GM18508 (cell line): Measurements from ENCODE around the gene S100Z.
"Not testable (repeated sequence)": the region's sequence is repeated elsewhere in the genome, so short reads cannot be mapped to it uniquely, and the experiment has no call there.

ENCODE experiments used
- ATAC-seq: cut with Tn5 transposase; IDR thresholded peaks from one replicate; pipeline ENCODE4 v1.9.1; 2021; ENCODE audit warnings: moderate number of reproducible peaks; ENCODE audit not compliant: insufficient read depth, unreplicated experiment

Gene S100Z

GRCh38 chr5:76867827-76868693 lies 18.2 kb downstream of the S100Z start:
- no peak for ATAC-seq

GRCh38 chr5:76870046-76870445 lies 20.2 kb downstream of the S100Z start:
- no peak for ATAC-seq

- no peak for ATAC-seq
Observed at GRCh38 chr5:76874088-76874581, 24.3 kb downstream of the S100Z start.

GRCh38 chr5:76888733-76889300 lies 39.0 kb downstream of the S100Z start:
- ATAC-seq: no peak

GRCh38 chr5:76893294-76893693 lies 43.5 kb downstream of the S100Z start:
- ATAC-seq: no peak

GRCh38 chr5:76896196-76896595 lies 46.4 kb downstream of the S100Z start:
- no peak for ATAC-seq

GRCh38 chr5:76901522-76901921 lies 51.7 kb downstream of the S100Z start:
- no peak for ATAC-seq

GRCh38 chr5:76908166-76908565 lies 58.4 kb downstream of the S100Z start:
- no peak for ATAC-seq

GRCh38 chr5:76910344-76910933 lies 60.6 kb downstream of the S100Z start:
- ATAC-seq: not testable (repeated sequence)

GRCh38 chr5:76914671-76915070 lies 64.9 kb downstream of the S100Z start:
- not testable (repeated sequence) for ATAC-seq

- ATAC-seq: no peak
Observed at GRCh38 chr5:76918539-76918938, 68.7 kb downstream of the S100Z start.

GRCh38 chr5:76920491-76920890 lies 70.7 kb downstream of the S100Z start:
- no peak for ATAC-seq

GRCh38 chr5:76926329-76927105 lies 76.7 kb downstream of the S100Z start:
- no peak for ATAC-seq

- ATAC-seq: no peak
Observed at GRCh38 chr5:76927961-76928360, 78.1 kb downstream of the S100Z start.

GRCh38 chr5:76930083-76930482 lies 80.3 kb downstream of the S100Z start:
- no peak for ATAC-seq

GRCh38 chr5:76938177-76938576 lies 88.4 kb downstream of the S100Z start:
- no peak for ATAC-seq

- no peak for ATAC-seq
Observed at GRCh38 chr5:76941000-76941399, 91.2 kb downstream of the S100Z start.

- no peak for ATAC-seq
Observed at GRCh38 chr5:76941442-76941841, 91.6 kb downstream of the S100Z start.

- no peak for ATAC-seq
Observed at GRCh38 chr5:76942581-76942980, 92.8 kb downstream of the S100Z start.

GRCh38 chr5:76943006-76943405 lies 93.2 kb downstream of the S100Z start:
- ATAC-seq: no peak

- ATAC-seq: no peak
Observed at GRCh38 chr5:76944638-76945037, 94.8 kb downstream of the S100Z start.
